Ishikawa (cell line): Measurements from ENCODE around the gene KIF6.

Source experiments
- CREB1 ChIP-seq: IDR thresholded peaks from 2 replicates; pipeline ENCODE4 v1.6.1; 2012; ENCODE audit warnings: low read depth
- FOXM1 ChIP-seq: IDR thresholded peaks from 2 replicates; pipeline ENCODE4 v1.6.1; 2012; ENCODE audit warnings: low read depth, borderline replicate concordance
- MAX ChIP-seq: IDR thresholded peaks from 2 replicates; pipeline ENCODE4 v1.6.1; 2012
- NFIC ChIP-seq: IDR thresholded peaks from 2 replicates; pipeline ENCODE4 v1.6.1; 2012
- REST ChIP-seq: IDR thresholded peaks from 2 replicates; pipeline ENCODE4 v1.6.1; 2012; ENCODE audit warnings: low read depth, mild to moderate bottlenecking
- TAF1 ChIP-seq: IDR thresholded peaks from 2 replicates; pipeline ENCODE4 v1.6.1; 2012; ENCODE audit warnings: low read depth, mild to moderate bottlenecking
- TCF12 ChIP-seq: IDR thresholded peaks from 2 replicates; pipeline ENCODE4 v1.6.1; 2012; ENCODE audit warnings: low read depth
- TEAD4 ChIP-seq: IDR thresholded peaks from 2 replicates; pipeline ENCODE4 v1.6.1; 2012
- USF1 ChIP-seq: IDR thresholded peaks from 2 replicates; pipeline ENCODE4 v1.6.1; 2012
- YY1 ChIP-seq: IDR thresholded peaks from 2 replicates; pipeline ENCODE4 v1.6.1; 2012; ENCODE audit warnings: low read depth

GRCh38 chr6:39772559-39773273 lies 47.5 kb upstream of the KIF6 start:
- no peak for TF ChIP-seq USF1
- TF ChIP-seq REST = no peak
- TF ChIP-seq NFIC = no peak
- no peak for TF ChIP-seq TAF1
- TF ChIP-seq MAX = no peak
- TF ChIP-seq FOXM1 = no peak
- no peak for TF ChIP-seq YY1
- TF ChIP-seq CREB1 = no peak
- no peak for TF ChIP-seq TCF12
- TF ChIP-seq TEAD4 = no peak
